H1 (cell line): Measurements from ENCODE around the gene EZH1. TPM values are rescaled to one million over a fixed set of nuclear protein-coding genes. Genes with fewer than 3 reads are reported as not detected.

Experiments used
- ASH2L ChIP-seq: fragments of 200-600, 300-600 bp; sonication (generic); IDR thresholded peaks from one replicate; pipeline ENCODE4 v1.7.1; 2017; ENCODE audit warnings: low read length
- CBX8 ChIP-seq: fragments of 300-800, 300-1000 bp; sonication (generic); IDR thresholded peaks from 2 replicates; pipeline ENCODE4 v1.7.1; 2016; ENCODE audit warnings: low read depth, low read length, borderline replicate concordance
- CHD2 ChIP-seq: IDR thresholded peaks from 2 replicates; pipeline ENCODE4 v1.6.1; 2012; ENCODE audit warnings: low read length, improper control_type of control experiment
- CHD7 ChIP-seq: fragments of 300-600 bp; sonication (generic); IDR thresholded peaks from 2 replicates; pipeline ENCODE4 v1.7.1; 2012; ENCODE audit warnings: low read length, moderate library complexity, mild to moderate bottlenecking, inconsistent platforms; ENCODE audit not compliant: insufficient replicate concordance
- CTBP2 ChIP-seq: IDR thresholded peaks from 2 replicates; pipeline ENCODE4 v1.7.0; 2011; ENCODE audit warnings: borderline replicate concordance, mild to moderate bottlenecking, moderate library complexity, mixed read lengths, low read length; ENCODE audit not compliant: insufficient read depth, insufficient read length
- NANOG ChIP-seq: IDR thresholded peaks from 2 replicates; pipeline ENCODE4 v1.6.1; 2011; ENCODE audit warnings: low read length, low read depth, mild to moderate bottlenecking, inconsistent platforms; ENCODE audit not compliant: insufficient read depth, poor library complexity, severe bottlenecking
- POLR2A ChIP-seq, 2 experiments: IDR thresholded peaks; 1 replicate in 1 of 2; 2 replicates in 1 of 2; pipeline ENCODE4 v1.6.1; 2011; ENCODE audit warnings: low read depth in 2 of 2, low read length in 2 of 2, mild to moderate bottlenecking in 2 of 2; ENCODE audit errors: control extremely low read depth in 1 of 2
- polyA plus RNA-seq, 7 experiments: library from polyadenylated mRNA; depleted of rRNA in 3 of 7; stranded (reverse) in 5 of 7; unstranded in 2 of 7; fragments of >200 nt in 5 of 7; fragments of 200-250 nt in 2 of 7; gene quantifications; 1 replicate in 5 of 7; 2 replicates in 1 of 7; 4 replicates in 1 of 7; pipeline versions ENCODE4 v1.2.1 to v1.2.3, GENCODE V29; 2011 to 2013; ENCODE audit warnings: missing spikeins in 2 of 7, mixed read lengths in 2 of 7
- total RNA-seq: library from RNA; stranded (reverse); fragmentation: NEBNext Ultra II Directional; extraction: Animal tissue kit (Norgen Biotek cat#: 25700); gene quantifications from 2 replicates; pipeline ENCODE4 v1.2.1, GENCODE V29; 2021

EZH1 gene
- total and polyA plus RNA-seq, 2 of the 8 experiments (the other 6 are each of a cell fraction or from before 2014, with no cell fraction given): 17.4 to 20.8 TPM

DNA sequence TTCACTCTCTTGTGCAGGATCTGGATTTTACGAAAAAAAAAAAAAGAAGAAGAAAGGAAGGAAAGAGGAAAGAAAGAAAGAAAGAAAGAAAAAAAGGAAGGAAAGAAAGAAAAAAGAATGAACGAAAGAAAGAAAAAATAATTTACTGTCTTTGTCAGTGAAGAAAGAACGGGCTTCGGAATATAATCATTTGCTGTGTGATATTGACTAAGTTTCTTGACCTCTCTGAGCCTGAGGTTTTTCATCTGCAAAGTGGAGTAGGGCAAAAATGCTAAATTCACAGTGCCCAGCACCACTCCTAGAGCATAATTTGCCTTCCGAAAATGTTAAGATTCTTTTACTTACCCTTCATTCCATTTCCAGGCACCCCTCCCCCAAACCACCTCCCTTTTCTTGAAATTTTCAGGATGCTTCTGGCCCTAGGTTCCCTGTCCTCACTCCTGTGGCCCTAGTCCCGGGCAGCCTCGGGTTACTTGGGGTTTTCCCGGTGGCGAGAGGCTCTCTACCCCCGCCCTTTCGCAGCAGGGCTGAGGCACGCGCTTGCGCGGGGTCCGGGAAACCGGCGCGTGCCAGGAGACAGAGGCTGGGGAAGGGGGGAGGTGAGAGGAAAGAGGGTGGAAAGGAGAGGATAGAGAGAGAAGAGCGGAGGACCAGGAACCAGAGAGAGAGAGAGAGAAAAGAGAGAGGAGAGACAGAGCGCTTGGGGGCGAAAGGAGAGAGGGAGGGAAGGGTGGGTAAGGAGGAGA lies 62.7 kb downstream of the EZH1 start, which contains the start of gene CNTNAP1 (continued):
- TF ChIP-seq CHD7: no peak
- no peak for TF ChIP-seq ASH2L
- no peak for TF ChIP-seq NANOG
- no peak for TF ChIP-seq CBX8
- TF ChIP-seq CHD2: no peak
- TF ChIP-seq POLR2A (IDR thresholded peaks at IDR 0.05; ENCODE audit: control extremely low read depth in 1 of 2, low read depth in 2 of 2, low read length in 2 of 2): no peak; a peak in 1 of 3 replicates
- no peak for TF ChIP-seq CTBP2
